SKM-1 treated with dmso at 0.1 percent for 144 hours (cell line): ENCODE measurements around the gene HOMER3.
"Not testable (repeated sequence)": the region's sequence is repeated elsewhere in the genome, so short reads cannot be mapped to it uniquely, and the experiment has no call there.

Source experiments
- DNase-seq: peaks from one replicate; lab custom pipeline; 2025; ENCODE audit not compliant: unreplicated experiment; lab: John Stamatoyannopoulos, UW

The HOMER3 gene

DNA sequence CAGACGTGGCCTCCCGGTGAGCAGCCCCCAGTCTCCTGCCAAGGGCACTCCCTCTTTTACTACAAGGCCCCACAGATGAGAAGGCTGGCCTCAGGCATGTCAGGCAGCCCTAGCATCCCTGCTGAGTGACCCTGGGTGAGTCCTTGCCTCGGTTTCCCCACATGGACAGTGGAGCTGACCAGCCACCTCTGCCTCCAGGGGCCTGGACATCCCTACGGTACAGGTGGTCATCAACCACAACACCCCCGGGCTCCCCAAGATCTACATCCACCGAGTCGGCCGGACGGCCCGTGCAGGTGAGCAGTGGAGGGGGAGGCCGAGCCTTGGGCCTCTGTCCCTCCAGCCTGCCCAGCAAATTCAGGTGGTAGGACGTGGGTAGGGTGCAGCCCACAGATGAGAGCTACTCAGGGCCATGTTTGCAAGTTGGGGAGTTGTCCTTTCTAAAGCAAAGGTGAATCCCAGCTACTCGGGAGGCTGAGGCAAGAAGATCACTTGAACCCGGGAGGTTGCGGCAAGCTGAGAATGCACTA lies 16.3 kb downstream of the HOMER3 start:
- no peak for DNase-seq

- no peak for DNase-seq
These were observed 18.6 kb downstream of the HOMER3 start for GRCh38 chr19:18922228-18922985.

DNA sequence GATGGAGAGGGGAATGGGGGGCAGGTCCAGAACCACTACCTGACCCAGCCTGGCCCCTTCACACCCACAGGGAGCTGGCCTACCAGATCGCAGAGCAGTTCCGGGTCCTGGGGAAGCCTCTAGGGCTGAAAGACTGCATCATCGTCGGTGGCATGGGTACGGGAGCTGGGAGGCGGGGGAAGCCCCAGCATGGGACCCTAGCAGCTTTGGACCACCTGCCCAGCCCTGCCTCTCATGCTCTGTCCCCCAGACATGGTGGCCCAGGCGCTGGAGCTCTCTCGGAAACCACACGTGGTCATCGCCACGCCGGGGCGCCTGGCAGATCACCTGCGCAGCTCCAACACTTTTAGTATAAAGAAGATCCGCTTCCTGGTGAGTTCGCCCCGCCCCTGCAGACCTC lies 19.4 kb downstream of the HOMER3 start:
- no peak for DNase-seq

- no peak for DNase-seq
These were observed 20.6 kb downstream of the HOMER3 start for GRCh38 chr19:18920400-18920799.

DNA sequence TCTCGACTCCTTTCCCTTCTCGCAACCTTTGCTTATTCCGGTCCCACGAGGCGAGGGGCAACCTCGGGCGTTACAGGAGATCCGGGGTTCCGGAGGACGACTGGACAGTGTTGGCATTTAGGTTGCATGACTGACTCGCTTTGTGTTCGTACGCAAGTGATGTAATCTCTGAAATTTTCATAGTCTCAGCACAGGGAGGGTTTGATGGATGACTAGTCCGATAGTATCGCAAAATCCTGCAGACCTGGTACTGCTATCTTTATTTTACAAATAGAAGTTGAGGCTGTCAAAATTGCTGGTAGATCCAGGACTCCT lies 21.2 kb downstream of the HOMER3 start:
- no peak for DNase-seq

DNA sequence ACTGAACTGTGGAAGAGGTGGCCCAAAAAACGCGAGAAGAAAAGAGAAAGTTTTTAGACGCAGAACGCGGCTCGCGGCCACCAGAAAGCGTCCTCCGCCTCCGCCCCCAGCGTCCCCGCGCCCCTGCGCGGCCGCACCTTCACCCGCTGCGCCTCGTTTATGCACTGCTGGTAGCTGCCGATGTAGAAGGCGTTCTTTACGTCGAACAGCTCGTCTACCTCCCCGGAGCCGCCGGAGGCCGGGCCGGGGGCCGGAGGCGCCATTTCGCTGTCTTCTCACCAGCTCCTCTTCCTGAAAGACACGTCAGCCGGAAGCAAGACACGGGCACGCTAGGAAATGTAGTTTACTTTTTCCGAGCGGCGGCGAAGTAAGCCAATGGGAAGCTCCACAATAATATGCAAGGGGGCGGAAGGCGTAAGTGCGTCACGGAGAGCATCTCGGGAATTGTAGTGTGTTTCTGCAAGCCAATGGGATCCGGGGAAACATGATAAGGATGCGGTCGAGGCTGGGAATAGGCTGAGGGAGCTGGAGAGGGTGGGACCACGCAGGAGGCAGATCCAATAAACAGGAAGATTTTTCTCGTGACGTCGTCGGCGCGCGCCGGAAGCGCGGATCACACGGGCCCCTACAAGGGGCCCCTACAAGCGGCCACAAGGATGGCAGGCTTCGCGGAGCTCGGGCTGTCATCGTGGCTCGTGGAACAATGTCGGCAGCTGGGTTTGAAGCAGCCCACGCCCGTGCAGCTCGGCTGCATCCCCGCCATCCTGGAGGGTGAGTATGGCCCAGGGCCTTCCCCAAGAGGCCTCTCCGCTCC lies 21.7 kb downstream of the HOMER3 start, which contains the start of the genes COPE and DDX49:
COPE (minus strand) TSS at position 302 of the 814 bp plus-strand sequence; CDS start at position 263, 39 bp downstream.
DDX49 (plus strand) TSS at position 630 of the 814 bp plus-strand sequence; CDS start at position 657, 27 bp downstream.
- DNase-seq, result peak; percentile 100

GRCh38 chr19:18917593-18917992 lies 23.4 kb downstream of the HOMER3 start:
- not testable (repeated sequence) for DNase-seq

DNA sequence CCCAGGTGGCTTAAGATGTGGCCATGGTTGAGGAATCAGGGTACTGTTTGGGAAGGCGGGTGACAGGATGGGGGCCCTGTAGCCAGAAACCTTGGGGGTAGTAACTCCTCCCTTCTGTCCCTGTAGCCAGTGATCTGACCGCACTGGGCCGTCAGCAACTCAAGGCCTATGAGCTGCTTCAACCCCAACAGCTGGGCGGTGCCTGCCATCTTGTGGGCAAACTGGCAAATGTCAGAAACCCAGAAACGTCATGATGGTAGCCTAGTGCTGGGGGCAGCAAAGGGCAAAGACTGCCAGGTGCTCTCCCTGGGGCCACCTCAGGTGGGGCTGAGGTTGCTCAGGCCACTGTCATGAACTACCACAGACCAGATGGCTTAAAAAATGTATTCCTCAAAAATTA lies 25.4 kb downstream of the HOMER3 start:
- no peak for DNase-seq

GRCh38 chr19:18913466-18913865 lies 27.6 kb downstream of the HOMER3 start:
- no peak for DNase-seq

DNA sequence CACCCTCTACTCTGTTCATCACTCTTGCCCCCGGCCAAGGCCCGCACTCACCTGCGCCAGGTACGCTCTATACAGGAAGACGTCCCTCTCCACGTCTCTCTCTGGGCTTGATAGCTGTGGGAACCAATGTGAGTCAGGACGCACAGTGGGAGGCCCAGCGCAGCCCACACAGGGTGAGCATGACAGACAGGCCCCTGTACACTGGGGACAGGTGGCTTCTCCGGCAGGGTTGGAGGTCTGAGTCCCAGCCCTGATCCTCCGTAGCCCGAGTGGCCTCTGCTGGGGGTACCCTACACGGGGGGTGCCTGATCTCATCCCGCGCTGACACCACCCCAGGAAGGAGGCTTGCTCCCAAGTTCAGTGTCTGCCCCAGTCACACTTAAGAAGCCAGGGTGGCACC lies 28.1 kb downstream of the HOMER3 start:
- DNase-seq, result no peak

- DNase-seq, result no peak
These were observed 30.1 kb downstream of the HOMER3 start for GRCh38 chr19:18910801-18911436.

GRCh38 chr19:18910010-18910409 lies 31.0 kb downstream of the HOMER3 start:
- DNase-seq, result no peak

- no peak for DNase-seq
These were observed 31.9 kb downstream of the HOMER3 start for GRCh38 chr19:18908917-18909619.

GRCh38 chr19:18906605-18907519 lies 34.2 kb downstream of the HOMER3 start:
- no peak for DNase-seq

DNA sequence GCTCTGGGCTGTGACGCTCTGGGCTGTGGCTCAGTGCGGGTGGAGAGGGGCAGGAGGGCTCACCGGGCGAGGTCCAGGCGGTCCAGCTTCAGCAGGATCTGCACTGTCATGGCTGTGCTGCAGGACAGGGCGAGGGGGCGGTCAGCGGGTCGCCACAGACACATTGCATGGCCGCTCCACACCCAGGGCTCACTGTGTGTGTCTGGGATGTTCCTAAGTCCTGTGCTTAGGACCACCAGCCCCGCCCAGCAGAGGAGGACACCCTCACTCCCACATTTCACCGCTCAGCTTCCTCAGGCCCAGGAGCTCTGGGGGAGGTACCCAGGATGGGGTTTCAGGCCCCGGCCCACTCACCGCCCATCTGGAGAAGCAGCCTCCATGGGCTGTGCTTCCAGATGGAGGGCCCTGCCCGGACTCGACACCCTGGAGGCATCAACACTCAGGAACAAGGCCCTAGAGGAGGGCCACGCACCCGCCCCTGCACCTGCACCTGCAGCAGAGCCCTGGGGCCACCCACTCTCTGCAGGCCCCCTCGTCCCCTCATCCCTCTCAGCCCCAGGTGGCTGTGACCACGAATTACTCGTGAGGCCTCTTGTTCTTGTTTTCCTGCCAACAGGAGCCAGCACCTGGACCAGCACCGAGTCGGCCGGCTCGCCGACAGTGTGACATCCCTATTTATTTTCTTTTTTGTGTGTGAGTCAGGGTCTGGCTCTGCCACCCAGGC lies 35.3 kb downstream of the HOMER3 start:
- no peak for DNase-seq

- DNase-seq, result no peak
These were observed 36.0 kb downstream of the HOMER3 start for GRCh38 chr19:18905058-18905456.

DNA sequence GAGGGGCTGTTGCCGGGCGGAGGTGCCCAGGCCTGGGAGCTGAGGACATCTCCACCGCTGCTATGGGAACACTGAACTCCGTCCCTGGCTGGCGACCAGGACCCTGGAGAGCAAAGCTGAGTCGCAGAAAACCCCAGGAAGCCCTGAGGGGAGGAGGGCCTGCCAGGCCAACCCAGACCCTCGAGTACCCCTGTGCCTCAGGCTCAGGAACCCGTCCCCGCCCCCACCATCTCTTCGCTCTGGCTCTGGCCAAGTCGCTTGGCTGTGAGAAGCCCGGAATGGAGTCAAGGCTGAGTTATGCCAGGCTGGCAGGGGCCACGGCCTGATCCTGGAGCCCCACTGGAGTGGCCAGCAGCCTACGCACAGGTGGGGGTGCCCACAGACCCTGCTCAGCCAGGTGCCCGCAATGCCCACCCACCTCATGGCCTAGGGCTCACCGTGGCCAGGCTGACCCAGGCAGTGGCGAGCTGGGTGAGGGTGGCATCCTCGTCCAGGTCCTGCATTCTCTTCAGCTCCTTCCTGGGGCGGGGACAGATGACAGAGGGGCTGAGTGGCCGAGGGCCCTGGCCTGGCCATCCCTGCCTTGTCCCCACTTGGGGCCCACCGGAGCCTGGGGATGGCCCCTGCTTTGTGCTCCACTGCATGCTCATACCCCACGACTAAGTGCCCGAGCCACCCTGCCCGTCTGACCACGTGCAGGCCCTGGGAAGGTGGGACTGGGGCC lies 36.5 kb downstream of the HOMER3 start:
- no peak for DNase-seq
